IPS DF 6.9 (cell line): Measurements from ENCODE around the gene PROX1.

Experiments
- DNase-seq: peaks from one replicate; pipeline ENCODE4 v3.0.0-alpha.2; 2013; ENCODE audit warnings: low read depth, low spot score
- H3K27ac ChIP-seq: one replicate; pipeline ENCODE4 v1.5.1; 2013; ENCODE audit warnings: low read length, control low read depth
- H3K27me3 ChIP-seq: 2 replicates; pipeline ENCODE4 v1.6.1; 2013; ENCODE audit warnings: mild to moderate bottlenecking, low read length; ENCODE audit not compliant: control insufficient read depth, insufficient read depth
- H3K36me3 ChIP-seq: 2 replicates; pipeline ENCODE4 v1.6.1; 2013; ENCODE audit warnings: low read length; ENCODE audit not compliant: control insufficient read depth, insufficient read depth
- H3K4me1 ChIP-seq: 2 replicates; pipeline ENCODE4 v1.6.1; 2013; ENCODE audit warnings: low read length; ENCODE audit not compliant: control insufficient read depth, insufficient read depth
- H3K4me3 ChIP-seq: 2 replicates; pipeline ENCODE4 v1.5.1; 2013; ENCODE audit warnings: mild to moderate bottlenecking, low read length
- H3K9me3 ChIP-seq: 2 replicates; pipeline ENCODE4 v1.6.1; 2013; ENCODE audit warnings: low read length, inconsistent platforms; ENCODE audit not compliant: control insufficient read depth, insufficient read depth
- WGBS: extraction: QIAGEN DNeasy Blood & Tissue Kit; methylation state at CpG from one replicate; pipeline ENCODE4 v1.1.7; 2013; ENCODE audit warnings: mixed read lengths, missing lambda C conversion rate; ENCODE audit not compliant: insufficient read length, insufficient coverage; 5-methylcytosine and 5-hydroxymethylcytosine counted together

The PROX1 gene

GRCh38 chr1:214068979-214069378 lies 81.2 kb downstream of the PROX1 start:
- no peak for DNase-seq
- H3K4me3 ChIP-seq = no peak overlapping the region
- H3K36me3 ChIP-seq = no peaks in the 10 kb centered on the region
- no peak overlapping the region for H3K27ac ChIP-seq
- H3K27me3 ChIP-seq = no peaks in the 10 kb centered on the region
- no CpG with 5 or more reads among the region's 1 CpG for WGBS
- H3K4me1 ChIP-seq = no peaks in the 10 kb centered on the region
- H3K9me3 ChIP-seq = no peaks in the 10 kb centered on the region

- Histone ChIP-seq H3K36me3 (no peaks in the 10 kb centered on the region), H3K9me3 (no peaks in the 10 kb centered on the region), H3K4me1 (no peaks in the 10 kb centered on the region), H3K27ac (no peak overlapping the region), H3K27me3 (no peaks in the 10 kb centered on the region), H3K4me3 (no peak overlapping the region)
- WGBS = no CpG with 5 or more reads among the region's 1 CpG
- no peak for DNase-seq
Measured at GRCh38 chr1:214071469-214071868, 83.7 kb downstream of the PROX1 start.

- no peak for DNase-seq
- Histone ChIP-seq H3K4me3 (no peak overlapping the region), H3K36me3 (no peaks in the 10 kb centered on the region), H3K4me1 (no peaks in the 10 kb centered on the region), H3K9me3 (no peaks in the 10 kb centered on the region), H3K27me3 (no peaks in the 10 kb centered on the region), H3K27ac (no peak overlapping the region)
- WGBS = no CpG with 5 or more reads among the region's 10 CpGs
Measured at GRCh38 chr1:214072426-214073157, 84.8 kb downstream of the PROX1 start.

GRCh38 chr1:214074477-214074876 lies 86.7 kb downstream of the PROX1 start:
- WGBS = no CpG with 5 or more reads among the region's 1 CpG
- no peaks in the 10 kb centered on the region for H3K27me3 ChIP-seq
- no peak for DNase-seq

DNA sequence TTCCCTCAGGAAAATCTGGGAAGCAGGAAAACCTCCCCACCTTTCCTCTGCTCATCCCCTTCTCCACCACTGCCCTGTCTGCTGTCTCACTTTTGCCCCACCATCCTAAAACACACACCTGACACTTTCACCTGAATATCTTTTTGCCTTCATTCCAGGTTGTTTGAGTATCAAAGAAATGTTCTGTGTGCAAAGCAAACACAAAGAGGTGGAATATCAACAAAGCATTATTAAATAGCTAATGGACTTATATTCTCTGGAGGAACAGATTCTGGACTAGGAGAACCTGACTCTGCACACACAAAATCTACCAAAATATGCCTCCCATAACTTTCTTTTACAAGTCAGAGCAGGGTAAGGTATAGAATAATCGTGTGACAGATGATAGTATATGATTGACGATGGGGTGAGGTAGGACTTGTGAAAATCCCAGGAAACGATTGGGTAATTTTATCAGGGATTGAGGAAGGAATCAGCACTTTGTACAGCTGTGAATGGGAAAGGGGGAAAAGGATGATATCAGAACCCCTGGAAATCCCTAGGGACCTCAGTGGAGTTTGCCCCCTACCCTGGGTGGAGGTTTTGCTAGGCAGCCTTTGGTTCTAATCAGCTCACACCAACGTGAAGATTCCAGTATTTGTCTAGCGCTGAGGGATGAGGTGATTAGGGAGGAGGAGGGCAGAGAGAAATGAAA lies 87.7 kb downstream of the PROX1 start:
- Histone ChIP-seq H3K4me3 (no peak overlapping the region), H3K27me3 (no peaks in the 10 kb centered on the region), H3K27ac (no peak overlapping the region), H3K4me1 (peaks cover 2% of the 10 kb centered on the region; the same call in 1 of the 2 replicates), H3K36me3 (no peaks in the 10 kb centered on the region), H3K9me3 (no peaks in the 10 kb centered on the region)
- no peak for DNase-seq
- 100% methylated on average over 2 of the region's 5 CpGs for WGBS

More at GRCh38 chr1:214074477-214074876, 86.7 kb downstream of the PROX1 start:
- peaks cover 2% of the 10 kb centered on the region; the same call in 1 of the 2 replicates for H3K4me1 ChIP-seq
- H3K36me3 ChIP-seq = no peaks in the 10 kb centered on the region
- no peaks in the 10 kb centered on the region for H3K9me3 ChIP-seq
- no peak overlapping the region for H3K4me3 ChIP-seq
- H3K27ac ChIP-seq = no peak overlapping the region

- H3K27me3 ChIP-seq = no peaks in the 10 kb centered on the region
- H3K4me1 ChIP-seq = peaks cover 2% of the 10 kb centered on the region; the same call in 1 of the 2 replicates
- no CpG with 5 or more reads among the region's 16 CpGs for WGBS
- no peak overlapping the region for H3K4me3 ChIP-seq
- H3K9me3 ChIP-seq = no peaks in the 10 kb centered on the region
- DNase-seq = no peak
- H3K27ac ChIP-seq = no peak overlapping the region
- no peaks in the 10 kb centered on the region for H3K36me3 ChIP-seq
Measured at GRCh38 chr1:214075999-214076707, 88.4 kb downstream of the PROX1 start.

DNA sequence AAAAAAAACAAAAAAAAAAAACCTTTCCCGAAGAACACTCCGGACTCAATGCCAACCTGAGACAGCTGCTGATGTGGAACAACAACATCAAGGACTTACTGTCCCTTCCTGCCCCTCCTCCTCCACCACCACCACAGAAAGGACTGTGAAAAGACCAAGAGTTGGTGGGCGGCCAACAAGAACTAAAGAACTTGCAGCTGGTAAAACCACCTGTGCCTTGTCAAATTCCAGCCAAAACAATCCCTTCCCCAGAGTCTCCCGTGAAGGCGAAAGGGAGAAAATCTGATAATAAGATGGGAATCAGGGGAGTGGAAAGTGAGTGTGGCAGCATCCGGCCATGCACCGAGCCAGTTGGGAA lies 88.9 kb downstream of the PROX1 start:
- Histone ChIP-seq H3K27me3 (no peaks in the 10 kb centered on the region), H3K4me1 (peaks cover 2% of the 10 kb centered on the region; the same call in 1 of the 2 replicates), H3K36me3 (no peaks in the 10 kb centered on the region), H3K4me3 (no peak overlapping the region), H3K27ac (no peak overlapping the region), H3K9me3 (no peaks in the 10 kb centered on the region)
- no CpG with 5 or more reads among the region's 7 CpGs for WGBS
- no peak for DNase-seq

DNA sequence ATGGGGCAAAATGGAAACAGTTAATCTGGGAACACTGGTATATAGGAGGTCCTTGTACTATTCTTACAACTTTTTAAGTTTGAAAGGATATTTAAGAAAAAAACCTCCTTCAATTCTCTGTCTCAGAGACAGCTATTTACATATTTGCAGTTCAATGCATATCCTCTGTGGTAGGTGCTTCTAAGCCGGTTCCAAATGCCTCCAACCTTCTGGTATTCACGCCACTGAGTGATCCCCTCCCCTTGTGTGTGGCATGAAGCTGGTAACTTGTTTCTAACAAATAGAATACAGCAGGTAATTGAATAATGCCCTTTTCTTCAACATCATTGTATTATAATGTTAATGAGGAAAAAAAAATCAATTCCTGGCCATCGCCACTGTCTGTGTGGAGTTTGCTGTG lies 91.2 kb downstream of the PROX1 start:
- DNase-seq = no peak
- Histone ChIP-seq H3K4me1 (peaks cover 2% of the 10 kb centered on the region; the same call in 1 of the 2 replicates), H3K27ac (no peak overlapping the region), H3K4me3 (no peak overlapping the region), H3K9me3 (no peaks in the 10 kb centered on the region), H3K27me3 (no peaks in the 10 kb centered on the region), H3K36me3 (no peaks in the 10 kb centered on the region)
- no CpG with 5 or more reads among the region's 3 CpGs for WGBS

DNA sequence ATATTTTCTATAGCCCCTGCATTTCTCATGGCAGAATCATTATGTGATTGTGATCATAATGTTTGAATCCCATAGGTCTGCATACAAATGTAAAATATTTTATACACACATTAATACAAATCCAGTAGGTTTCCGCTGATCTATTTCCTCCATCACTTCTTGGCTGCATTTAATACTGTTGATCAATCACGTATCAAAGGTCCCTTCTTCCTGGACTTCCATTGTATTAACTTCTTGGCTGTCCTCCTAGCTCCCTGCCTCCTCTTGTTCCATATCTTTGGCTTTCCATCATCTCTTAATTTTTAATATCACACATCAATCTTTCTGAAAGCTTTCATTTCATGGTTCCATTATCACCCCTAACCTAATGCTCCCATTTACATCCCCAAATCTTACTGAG lies 97.6 kb downstream of the PROX1 start:
- no peaks in the 10 kb centered on the region for H3K9me3 ChIP-seq
- no peak for DNase-seq
- WGBS = no CpG with 5 or more reads among the region's 2 CpGs

GRCh38 chr1:214086945-214087344 lies 99.2 kb downstream of the PROX1 start:
- no peaks in the 10 kb centered on the region for H3K27me3 ChIP-seq
- no peak for DNase-seq
- H3K36me3 ChIP-seq = no peaks in the 10 kb centered on the region
- H3K9me3 ChIP-seq = no peaks in the 10 kb centered on the region
- H3K4me3 ChIP-seq = no peak overlapping the region
- H3K4me1 ChIP-seq = no peaks in the 10 kb centered on the region
- no peak overlapping the region for H3K27ac ChIP-seq
- no CpG with 5 or more reads among the region's 5 CpGs for WGBS

More for the DNA sequence above, 97.6 kb downstream of the PROX1 start:
- Histone ChIP-seq H3K4me1 (no peaks in the 10 kb centered on the region), H3K27ac (no peak overlapping the region), H3K27me3 (no peaks in the 10 kb centered on the region), H3K4me3 (no peak overlapping the region), H3K36me3 (no peaks in the 10 kb centered on the region)
